HG02840 (cell line): Measurements from ENCODE around the gene DNTTIP2.
"Not testable (repeated sequence)": the region's sequence is repeated elsewhere in the genome, so short reads cannot be mapped to it uniquely, and the experiment has no call there.

ENCODE experiments used
- ATAC-seq: cut with Tn5 transposase; IDR thresholded peaks from one replicate; pipeline ENCODE4 v1.9.1; 2021; ENCODE audit warnings: mild to moderate bottlenecking, moderate library complexity, moderate number of reproducible peaks; ENCODE audit not compliant: unreplicated experiment, low FRiP score

DNTTIP2 gene

DNA sequence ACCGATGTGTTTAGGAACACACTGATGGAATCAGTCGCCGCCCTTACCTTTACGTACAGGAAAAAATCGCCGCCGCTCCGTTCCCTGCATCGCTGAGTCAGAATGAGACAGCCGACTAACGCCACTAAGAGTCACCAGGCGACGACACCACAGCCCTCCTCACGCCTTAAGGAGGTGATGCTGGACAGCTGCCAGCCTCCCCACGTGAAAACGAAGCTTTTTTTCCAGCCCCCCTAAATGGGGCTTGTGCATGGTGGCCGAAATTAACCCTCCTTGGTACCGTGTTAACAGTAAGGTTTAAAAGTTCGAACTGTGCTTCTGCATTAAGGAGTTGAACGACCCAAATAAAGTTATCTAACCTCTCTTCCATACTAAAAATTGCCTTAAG, 511 bp downstream of the DNTTIP2 start:
- peak; percentile 47 for ATAC-seq

DNA sequence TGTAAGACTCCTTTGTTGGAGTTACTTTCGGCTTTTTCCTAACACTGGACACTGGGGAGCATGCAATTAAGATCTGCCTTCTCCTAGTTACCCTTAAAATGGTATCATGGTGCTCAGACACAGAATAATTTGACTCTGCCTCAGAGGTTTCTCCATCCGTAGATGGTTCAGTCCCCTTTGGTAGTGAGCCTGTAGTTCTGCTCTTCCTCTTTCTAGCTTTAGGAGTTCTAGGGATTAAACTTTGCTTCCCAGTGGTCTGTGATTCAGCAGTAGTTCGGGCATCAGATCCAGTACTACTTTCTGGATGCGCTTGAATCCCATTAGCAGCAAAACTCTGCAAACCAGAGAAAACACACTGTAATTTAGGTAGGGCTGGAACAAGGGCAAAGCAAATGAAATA, 1.5 kb downstream of the DNTTIP2 start:
- no peak for ATAC-seq

DNA sequence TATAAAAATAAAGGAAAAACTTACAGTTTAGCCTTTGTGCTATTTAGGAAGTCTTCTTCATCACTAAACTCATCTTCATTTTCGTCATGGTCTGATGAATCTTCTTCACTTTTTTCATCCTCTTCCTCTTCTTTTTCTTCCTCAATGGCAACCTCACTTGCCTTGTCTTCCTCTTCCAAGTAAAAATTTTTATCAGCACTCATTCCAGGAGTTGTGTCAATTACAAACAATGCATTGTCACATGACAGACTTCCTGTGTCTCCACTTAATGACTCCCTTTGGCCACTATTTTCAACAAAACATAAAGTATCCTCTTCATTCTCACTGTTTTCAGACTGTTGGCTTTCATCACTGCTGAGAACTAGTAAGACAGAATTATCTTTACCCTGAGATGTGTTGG, 2.8 kb downstream of the DNTTIP2 start:
- no peak for ATAC-seq

DNA sequence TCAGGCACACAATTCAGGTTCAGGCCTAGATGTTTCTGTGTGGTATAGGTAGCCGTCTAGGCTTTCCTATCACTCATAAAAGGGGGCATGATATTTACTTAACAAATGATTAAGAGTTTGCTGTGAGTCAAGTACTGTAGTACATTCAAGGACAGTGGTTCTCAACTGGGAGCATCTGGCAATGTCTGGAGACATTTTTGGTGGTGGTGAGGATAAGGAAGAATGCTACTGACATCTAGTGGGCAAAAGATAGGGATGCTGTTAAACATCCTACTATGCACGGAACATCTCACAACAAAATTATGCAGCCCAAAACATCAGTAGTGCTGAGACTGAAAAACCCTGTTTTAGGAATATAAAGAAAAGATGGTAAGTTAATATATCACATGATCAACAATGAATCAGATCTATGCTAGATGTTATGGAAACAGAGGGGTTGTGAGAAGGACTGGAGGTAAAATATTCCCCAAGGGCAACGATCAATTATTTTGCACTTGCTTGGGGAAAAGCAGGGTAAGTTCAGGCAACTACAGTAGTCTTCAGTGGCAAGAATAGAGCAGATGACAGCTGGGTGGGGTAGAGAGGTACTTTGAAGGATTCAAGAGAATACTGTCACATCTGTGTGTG, 4.9 kb downstream of the DNTTIP2 start:
- ATAC-seq: no peak

DNA sequence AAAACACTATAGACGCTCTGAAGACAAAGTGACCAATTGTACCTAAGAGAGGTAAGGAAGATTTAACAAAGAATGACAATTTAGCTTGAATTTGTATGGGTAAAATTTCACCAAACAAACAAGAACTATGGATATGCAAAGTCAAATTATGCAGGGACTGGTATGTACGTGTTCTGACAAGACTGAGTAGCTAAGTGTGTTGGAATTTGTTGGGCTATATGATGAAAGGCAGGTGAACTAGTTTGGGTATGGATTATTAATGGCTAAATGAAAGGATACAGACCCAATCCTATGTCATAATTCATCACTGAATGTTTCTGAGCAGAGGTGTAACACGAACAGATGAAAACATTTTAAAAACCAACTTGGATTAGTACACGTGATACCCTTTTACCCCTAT, 7.6 kb downstream of the DNTTIP2 start:
- no peak for ATAC-seq

DNA sequence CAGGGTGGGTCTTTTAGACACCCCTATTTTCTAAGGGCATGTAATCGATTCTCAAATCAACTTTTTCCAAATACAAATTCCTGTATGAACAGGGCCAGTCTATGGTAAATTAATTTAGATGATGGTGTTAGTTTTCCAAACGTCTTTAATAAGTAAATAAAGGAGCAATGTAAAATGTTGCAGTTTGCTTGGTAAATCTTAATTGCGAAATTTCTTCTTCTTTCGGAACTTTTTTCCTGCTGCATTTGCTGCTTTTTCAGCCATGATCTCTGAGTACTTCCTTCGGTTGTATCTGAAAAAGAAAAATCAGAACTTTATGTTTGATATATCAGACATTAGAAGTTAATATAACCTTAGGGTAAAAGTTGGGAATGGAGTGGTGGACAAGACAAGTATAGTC, 9.4 kb downstream of the DNTTIP2 start:
- ATAC-seq: no peak

DNA sequence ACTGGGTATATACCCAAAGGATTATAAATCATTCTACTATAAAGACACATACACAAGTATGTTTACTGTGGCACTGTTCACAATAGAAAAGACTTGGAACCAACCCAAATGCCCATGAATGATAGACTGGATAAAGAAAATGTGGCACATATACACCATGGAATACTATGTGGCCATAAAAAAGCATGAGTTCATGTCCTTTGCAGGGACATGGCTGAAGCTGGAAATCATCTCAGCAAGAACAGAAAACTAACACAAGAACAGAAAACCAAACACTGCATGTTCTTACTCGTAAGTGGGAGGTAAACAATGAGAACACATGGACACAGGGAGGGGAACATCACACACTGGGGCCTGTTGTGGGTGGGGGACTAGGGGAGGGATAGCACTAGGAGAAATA, 10.5 kb downstream of the DNTTIP2 start:
- not testable (repeated sequence) for ATAC-seq

DNA sequence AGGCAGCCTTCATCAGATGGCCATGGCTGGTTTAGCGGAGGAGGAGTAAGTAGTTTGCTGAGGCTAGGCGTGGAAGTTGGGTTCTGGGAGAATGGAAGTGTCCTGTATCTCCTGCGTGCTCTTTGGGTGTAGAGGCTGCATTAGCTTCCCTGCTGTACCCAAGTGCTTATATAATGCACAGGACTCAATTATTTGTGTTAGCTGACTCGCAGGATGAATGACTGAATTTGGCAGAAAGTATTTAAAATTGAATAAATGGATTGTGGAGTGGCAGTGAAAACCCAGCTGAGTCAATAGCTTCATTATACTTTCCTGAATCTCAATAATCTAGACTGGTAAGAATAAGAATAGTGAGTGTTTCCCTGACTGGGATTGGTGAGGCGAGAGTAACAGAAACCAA, 13.8 kb downstream of the DNTTIP2 start:
- ATAC-seq: no peak

DNA sequence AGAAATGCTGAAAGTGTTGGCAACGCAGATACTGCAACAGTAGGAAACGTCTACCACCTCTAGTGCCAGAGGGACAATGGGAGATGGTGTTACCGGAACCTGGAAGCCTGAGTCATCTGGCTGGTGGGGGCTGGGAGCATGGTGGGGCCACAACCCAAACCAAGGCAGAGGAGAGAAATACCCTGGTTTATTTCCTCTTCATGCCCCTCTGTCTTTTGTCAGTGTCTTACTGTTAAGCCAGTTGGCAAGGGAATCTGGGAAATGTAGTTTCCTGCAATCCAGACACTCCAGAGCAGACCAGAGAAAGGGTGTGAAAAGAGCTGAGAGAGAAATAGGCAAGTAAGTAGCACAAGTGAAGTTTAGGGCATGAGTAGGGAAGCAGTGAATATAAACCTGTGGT, 14.8 kb downstream of the DNTTIP2 start:
- no peak for ATAC-seq

DNA sequence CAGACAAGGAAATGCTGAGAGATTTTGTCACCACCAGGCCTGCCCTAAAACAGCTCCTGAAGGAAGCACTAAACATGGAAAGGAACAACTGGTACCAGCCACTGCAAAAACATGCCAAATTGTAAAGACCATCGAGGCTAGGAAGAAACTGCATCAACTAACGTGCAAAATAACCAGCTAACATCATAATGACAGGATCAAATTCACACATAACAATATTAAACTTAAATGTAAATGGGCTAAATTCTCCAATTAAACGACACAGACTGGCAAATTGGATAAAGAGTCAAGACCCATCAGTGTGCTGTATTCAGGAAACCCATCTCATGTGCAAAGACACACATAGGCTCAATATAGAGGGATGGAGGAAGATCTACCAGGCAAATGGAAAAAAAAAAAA, 21.4 kb downstream of the DNTTIP2 start:
- ATAC-seq: not testable (repeated sequence)

DNA sequence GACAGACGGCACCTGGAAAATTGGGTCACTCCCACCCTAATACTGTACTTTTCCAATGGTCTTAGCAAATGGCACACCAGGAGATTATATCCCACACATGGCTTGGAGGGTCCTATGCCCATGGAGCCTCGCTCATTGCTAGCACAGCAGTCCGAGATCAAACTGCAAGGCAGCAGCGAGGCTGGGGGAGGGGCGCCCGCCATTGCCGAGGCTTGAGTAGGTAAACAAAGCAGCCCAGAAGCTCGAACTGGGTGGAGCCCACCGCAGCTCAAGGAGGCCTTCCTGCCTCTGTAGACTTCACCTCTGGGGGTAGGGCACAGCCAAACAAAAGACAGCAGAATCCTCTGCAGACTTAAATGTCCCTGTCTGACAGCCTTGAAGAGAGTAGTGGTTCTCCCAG, 23.0 kb downstream of the DNTTIP2 start:
- not testable (repeated sequence) for ATAC-seq

DNA sequence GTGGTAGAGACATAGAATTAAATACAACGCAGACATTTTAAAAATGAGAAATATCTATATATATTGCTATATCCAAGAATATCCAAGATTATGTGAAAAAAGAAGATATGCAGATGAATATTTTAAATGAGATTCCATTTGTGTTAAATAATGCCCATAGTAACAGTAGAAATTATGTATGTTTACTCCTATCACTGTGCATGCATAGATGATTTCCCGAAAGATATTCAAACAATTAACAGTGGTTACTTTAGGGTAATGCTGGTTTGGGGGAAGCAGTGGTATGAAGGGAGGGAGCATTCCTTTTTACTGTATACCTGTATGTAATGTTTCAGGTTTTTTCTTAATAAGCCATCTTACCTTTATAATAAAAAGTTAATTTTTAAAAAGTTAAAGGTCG, 25.1 kb downstream of the DNTTIP2 start:
- ATAC-seq: no peak

DNA sequence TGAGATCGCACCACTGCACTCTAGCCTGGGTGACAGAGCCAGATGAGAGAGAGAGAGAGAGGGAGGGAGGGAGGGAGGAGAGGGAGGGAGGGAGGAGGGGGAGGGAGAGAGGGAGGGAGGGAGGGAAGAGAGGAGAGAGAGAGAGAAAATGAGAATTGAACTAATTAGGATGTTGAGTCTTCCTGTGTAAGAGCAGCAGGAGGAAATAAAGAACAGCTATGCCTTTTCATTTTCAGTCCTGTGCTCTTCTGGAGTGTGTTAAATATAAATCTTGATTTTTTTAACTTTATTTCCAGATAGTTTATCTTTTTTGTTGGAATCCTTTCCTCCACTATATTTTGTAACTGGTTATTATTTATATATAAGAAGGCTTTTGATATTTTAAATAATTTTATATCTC, 27.1 kb downstream of the DNTTIP2 start:
- no peak for ATAC-seq

DNA sequence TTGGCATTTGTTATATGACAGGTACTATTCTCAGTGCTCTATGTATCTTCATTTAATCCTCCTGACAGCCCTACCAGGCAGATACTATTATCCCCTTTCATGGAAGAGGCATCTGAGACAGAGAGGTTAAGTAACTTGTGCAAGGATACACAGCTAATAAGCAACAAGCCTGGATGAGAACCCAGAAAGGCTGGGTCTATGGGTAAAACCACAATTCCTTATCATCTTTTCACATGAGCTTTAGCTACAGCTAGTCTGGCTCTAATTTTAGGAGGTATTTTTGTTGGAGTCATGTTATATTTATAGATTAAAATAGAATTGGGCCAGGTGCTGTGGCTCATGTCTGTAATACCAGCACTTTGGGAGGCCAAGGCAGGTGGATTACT, 27.7 kb downstream of the DNTTIP2 start:
- ATAC-seq: no peak

DNA sequence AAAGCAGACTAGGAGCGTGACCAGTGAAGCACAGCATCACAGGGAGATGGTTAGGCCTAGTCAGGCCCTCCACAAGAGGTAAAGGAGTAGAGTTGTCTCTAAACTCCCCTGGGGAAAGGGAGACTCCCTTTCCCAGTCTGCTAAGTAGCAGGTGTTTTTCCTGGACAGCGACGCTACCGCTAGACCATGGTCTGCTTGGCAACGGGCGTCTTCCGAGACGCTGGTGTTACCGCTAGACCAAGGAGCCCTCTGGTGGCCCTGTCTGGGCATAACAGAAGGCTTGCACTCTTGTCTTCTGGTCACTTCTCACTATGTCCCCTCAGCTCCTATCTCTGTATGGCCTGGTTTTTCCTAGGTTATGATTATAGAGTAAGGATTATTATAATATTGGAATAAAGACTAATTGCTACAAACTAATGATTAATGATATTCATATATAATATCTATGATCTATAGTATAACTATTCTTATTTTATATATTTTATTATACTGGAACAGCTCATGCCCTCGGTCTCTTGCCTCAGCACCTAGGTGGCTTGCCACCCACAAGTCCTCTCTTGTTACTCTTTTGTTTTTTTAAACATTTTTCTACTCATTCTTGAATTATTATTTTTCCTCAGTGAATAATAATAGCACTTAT, 28.2 kb downstream of the DNTTIP2 start:
- not testable (repeated sequence) for ATAC-seq

DNA sequence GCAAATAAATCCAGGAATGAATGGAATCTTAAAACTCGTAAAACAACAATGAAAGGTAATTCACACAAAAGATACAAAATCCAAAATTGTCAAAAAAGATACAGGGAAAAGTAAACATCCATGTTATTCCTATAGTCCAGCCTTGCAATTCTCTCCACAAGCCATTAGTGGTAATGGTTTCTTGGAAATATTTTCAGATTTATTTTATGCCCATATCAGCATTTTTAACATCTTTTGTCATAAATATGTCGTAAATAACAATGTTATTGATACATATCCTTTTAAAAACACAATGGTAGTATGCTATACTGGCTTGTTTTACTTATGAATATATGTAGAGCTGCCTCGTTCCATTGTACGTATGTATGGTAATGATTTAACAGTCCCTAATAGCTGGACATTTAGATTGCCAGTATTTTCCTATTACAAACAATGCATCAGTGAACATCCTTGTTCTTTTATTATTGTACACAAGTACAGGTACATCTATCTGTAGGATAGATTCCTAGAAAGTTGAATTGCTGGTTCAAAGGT, 30.6 kb downstream of the DNTTIP2 start:
- no peak for ATAC-seq

DNA sequence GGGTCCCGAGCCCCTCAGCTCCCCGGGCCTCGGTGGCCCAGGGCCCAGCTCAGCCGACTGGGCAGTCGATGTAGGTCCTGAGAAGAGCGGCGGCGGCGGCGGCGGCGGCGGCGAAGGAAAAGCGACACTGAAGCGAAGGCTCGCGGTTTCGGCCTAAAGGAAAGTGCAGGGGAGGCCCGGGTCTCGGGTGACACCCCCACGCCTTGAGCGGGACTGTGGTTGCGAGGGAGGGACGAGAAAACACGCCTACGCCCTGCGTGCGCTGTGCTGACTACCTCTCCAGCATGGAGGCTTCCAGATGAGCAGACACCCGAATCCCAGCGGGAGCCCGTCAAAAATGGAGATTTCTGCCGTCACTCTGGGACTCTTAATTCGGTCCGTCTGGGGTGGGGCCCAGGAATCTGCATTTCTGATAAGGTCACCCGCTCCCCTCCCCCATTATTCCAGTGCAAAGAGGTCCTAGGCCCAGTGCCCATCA, 31.2 kb downstream of the DNTTIP2 start:
- ATAC-seq: peak; percentile 24

DNA sequence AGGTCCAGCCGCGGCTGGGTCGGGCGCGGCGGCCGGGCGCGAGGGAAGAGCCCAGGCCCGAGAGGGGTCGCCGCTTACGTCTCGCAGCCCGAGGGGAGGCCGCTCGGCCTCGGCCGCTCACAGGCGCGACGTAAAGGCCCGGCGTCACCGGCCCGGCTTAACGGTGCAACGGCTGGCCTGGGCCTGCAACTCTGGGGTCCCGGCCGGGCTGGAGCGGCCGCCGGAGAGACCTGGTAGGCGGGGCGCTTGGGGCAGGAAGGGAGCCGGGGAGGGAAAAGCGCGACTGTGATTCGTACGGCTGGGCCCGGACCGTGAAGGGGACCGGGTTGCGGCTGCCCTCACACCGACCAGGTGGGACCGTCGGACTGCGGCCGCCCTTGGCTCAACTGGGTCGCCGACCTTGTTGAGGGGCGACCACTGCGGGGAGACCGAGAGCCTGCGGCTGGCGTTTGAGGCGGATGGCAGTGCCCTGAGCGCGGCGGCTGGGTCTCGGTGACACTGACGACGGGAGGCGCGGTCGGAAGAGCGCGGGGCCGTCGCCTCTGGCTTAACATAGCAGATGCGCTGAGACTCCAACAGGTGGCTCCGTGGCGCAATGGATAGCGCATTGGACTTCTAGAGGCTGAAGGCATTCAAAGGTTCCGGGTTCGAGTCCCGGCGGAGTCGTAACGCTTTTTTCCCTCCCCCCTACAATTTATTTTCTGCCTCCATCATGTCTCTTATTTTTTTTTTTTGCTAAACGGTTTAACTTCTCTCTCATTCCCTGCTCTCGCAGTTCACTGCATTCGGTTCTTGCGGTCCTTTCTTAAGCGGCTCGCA, 31.8 kb downstream of the DNTTIP2 start:
- peak; percentile 70 for ATAC-seq

DNA sequence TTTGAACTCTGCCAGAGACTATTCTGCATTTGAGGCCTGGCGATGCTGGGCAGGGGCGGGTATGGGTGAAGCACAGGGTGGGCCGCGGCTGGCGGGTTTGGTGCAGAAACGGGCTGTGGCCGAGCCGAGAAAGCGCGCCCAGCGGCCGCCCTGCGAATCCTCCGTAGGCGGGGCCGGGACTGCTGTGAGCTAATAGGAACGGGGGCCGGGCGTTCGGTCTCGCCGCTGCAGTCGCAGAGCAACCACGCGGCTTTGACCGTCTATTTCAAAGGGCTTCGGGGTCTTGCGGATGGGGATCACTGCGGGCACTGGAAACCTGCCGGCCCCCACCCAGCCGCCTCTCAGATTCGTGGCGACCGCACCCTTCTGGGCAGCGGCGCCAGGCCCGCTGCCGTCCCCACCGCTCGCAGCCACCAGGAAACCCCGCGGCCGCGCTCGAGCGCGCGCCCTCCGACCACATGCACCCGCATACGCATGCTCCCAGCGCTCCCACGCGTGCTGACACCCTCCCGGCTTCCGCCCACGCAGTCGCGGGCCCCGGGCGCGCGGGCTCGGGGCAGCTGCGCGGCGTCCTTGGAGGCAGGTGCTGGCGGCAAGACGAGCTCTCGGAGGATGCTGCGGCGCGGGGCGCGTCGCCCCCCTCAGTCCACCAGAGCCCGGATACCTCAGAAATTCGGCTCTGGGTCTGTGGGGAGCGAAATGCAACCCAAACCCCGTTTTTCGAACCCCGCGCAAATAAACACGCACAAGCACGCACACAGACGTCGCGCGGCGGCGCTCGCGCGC, 32.6 kb downstream of the DNTTIP2 start:
- ATAC-seq: peak; percentile 48

DNA sequence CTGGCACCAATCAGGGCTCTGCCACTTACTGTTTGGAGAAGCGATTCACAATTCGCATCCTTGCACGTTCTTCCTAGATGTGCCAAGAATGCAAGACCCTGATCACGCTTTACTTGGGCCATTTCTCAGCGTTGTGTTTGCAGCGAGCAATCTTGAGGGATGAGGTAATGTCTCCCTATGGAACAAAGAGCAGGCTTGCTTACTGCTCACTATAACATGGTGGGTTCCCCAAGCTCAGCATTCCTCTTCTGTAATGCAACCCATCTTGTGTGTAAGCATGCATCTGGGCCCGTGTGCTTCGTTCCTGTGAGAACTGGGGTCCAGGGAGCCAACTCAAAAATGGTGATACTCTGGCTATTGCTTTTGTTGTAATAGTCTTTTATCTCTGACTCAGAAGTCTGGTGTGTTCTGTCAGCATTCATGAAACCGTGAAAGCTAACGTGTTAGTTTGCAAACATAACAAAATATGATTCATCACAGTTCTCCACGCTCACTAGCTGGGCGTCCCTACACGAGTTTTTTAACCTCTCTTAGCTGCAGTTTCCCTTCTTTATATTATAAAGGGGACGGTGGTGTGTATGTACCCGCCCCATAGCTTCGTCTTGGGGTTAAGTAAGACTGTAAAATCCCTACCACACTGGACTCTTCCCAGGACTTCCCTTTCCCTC, 33.3 kb downstream of the DNTTIP2 start:
- ATAC-seq: peak; percentile 8
